ENCODE measurements around the gene RFC2. TPM values are rescaled to one million over a fixed set of nuclear protein-coding genes. Genes with fewer than 3 reads are reported as not detected.
A peak's percentile ranks its signal among the peaks of the same experiment; 100 is the strongest.

RFC2 gene
- total and polyA plus RNA-seq, 2 donors (not counting 1 experiment from before 2014, with no cell fraction given): 9.9 to 19.6 TPM

GRCh38 chr7:74185636-74186035 is 68.6 kb downstream of the RFC2 start:
- Histone ChIP-seq H3K79me2 (ENCODE audit: control insufficient read depth, insufficient read depth, low read length) (peaks cover 97% of the 10 kb centered on the region), H4K20me1 (ENCODE audit: control insufficient read depth, extremely low read depth, insufficient read depth, low read length) (peaks cover 6% of the 10 kb centered on the region), H3K27me3 (ENCODE audit: control insufficient read depth, insufficient read depth, low read length) (no peaks in the 10 kb centered on the region), H3K36me3 (ENCODE audit: control insufficient read depth, insufficient read depth, low read length) (peaks cover 9% of the 10 kb centered on the region), H2AFZ (ENCODE audit: low read length) (no peak overlapping the region), H3K27ac (ENCODE audit: insufficient read depth, low read length) (no peak overlapping the region), H3K9ac (ENCODE audit: insufficient read depth, low read length) (no peak overlapping the region), H3K4me3 (replicated peaks in 1 of 4; ENCODE audit: control extremely low read depth in 1 of 4, insufficient read depth in 1 of 4, low read depth in 3 of 4, low read length in 4 of 4) (no peak overlapping the region), H3K4me1 (ENCODE audit: control insufficient read depth, extremely low read depth, insufficient read depth, low read length) (peaks cover 11% of the 10 kb centered on the region), H3K9me3 (ENCODE audit: control insufficient read depth, insufficient read depth, low read depth, low read length) (no peaks in the 10 kb centered on the region), H3K4me2 (ENCODE audit: extremely low read depth, insufficient read depth, low read length) (peak overlapping the region; percentile 26)
- TF ChIP-seq EZH2 (IDR thresholded peaks at IDR 0.05; ENCODE audit: low read length, missing control alignments): no peak
- no peak for TF ChIP-seq CTCF (conservative IDR thresholded peaks at IDR 0.05 in 1 of 2, IDR thresholded peaks at IDR 0.05 in 1 of 2; ENCODE audit: low read depth in 1 of 2, low read length in 2 of 2)
- no peak for DNase-seq (ENCODE audit: low read depth in 2 of 2)

- no peak for TF ChIP-seq CTCF (conservative IDR thresholded peaks at IDR 0.05 in 1 of 2, IDR thresholded peaks at IDR 0.05 in 1 of 2; ENCODE audit: low read depth in 1 of 2, low read length in 2 of 2)
- TF ChIP-seq EZH2 (IDR thresholded peaks at IDR 0.05; ENCODE audit: low read length, missing control alignments): no peak
- H3K9me3 ChIP-seq (ENCODE audit: control insufficient read depth, insufficient read depth, low read depth, low read length): no peaks in the 10 kb centered on the region
- no peak overlapping the region for H2AFZ ChIP-seq (ENCODE audit: low read length)
- H3K36me3 ChIP-seq (ENCODE audit: control insufficient read depth, insufficient read depth, low read length): peaks cover 3% of the 10 kb centered on the region
- peaks cover 99% of the 10 kb centered on the region for H3K79me2 ChIP-seq (ENCODE audit: control insufficient read depth, insufficient read depth, low read length)
- H3K9ac ChIP-seq (ENCODE audit: insufficient read depth, low read length): no peak overlapping the region
- H3K4me3 ChIP-seq (replicated peaks in 1 of 4; ENCODE audit: control extremely low read depth in 1 of 4, insufficient read depth in 1 of 4, low read depth in 3 of 4, low read length in 4 of 4): no peak overlapping the region
- H4K20me1 ChIP-seq (ENCODE audit: control insufficient read depth, extremely low read depth, insufficient read depth, low read length): peaks cover 6% of the 10 kb centered on the region
- no peak overlapping the region for H3K4me2 ChIP-seq (ENCODE audit: extremely low read depth, insufficient read depth, low read length)
- no peak for DNase-seq (ENCODE audit: low read depth in 2 of 2)
- H3K27me3 ChIP-seq (ENCODE audit: control insufficient read depth, insufficient read depth, low read length): no peaks in the 10 kb centered on the region
- no peak overlapping the region for H3K27ac ChIP-seq (ENCODE audit: insufficient read depth, low read length)
- H3K4me1 ChIP-seq (ENCODE audit: control insufficient read depth, extremely low read depth, insufficient read depth, low read length): peaks cover 13% of the 10 kb centered on the region
Measured at GRCh38 chr7:74185016-74185415, 69.2 kb downstream of the RFC2 start.

- Histone ChIP-seq H2AFZ (ENCODE audit: low read length) (no peak overlapping the region), H3K4me1 (ENCODE audit: control insufficient read depth, extremely low read depth, insufficient read depth, low read length) (peaks cover 13% of the 10 kb centered on the region), H3K27ac (ENCODE audit: insufficient read depth, low read length) (no peak overlapping the region), H3K27me3 (ENCODE audit: control insufficient read depth, insufficient read depth, low read length) (no peaks in the 10 kb centered on the region), H3K79me2 (ENCODE audit: control insufficient read depth, insufficient read depth, low read length) (peaks cover 100% of the 10 kb centered on the region), H3K9me3 (ENCODE audit: control insufficient read depth, insufficient read depth, low read depth, low read length) (no peaks in the 10 kb centered on the region), H3K36me3 (ENCODE audit: control insufficient read depth, insufficient read depth, low read length) (peaks cover 1% of the 10 kb centered on the region), H3K9ac (ENCODE audit: insufficient read depth, low read length) (no peak overlapping the region), H4K20me1 (ENCODE audit: control insufficient read depth, extremely low read depth, insufficient read depth, low read length) (peaks cover 6% of the 10 kb centered on the region), H3K4me3 (replicated peaks in 1 of 4; ENCODE audit: control extremely low read depth in 1 of 4, insufficient read depth in 1 of 4, low read depth in 3 of 4, low read length in 4 of 4) (no peak overlapping the region), H3K4me2 (ENCODE audit: extremely low read depth, insufficient read depth, low read length) (no peak overlapping the region)
- DNase-seq (ENCODE audit: low read depth in 2 of 2): no peak
- TF ChIP-seq CTCF (conservative IDR thresholded peaks at IDR 0.05 in 1 of 2, IDR thresholded peaks at IDR 0.05 in 1 of 2; ENCODE audit: low read depth in 1 of 2, low read length in 2 of 2) (peak in 1 of 2 donors; percentile 30), EZH2 (IDR thresholded peaks at IDR 0.05; ENCODE audit: low read length, missing control alignments) (no peak)
Measured at GRCh38 chr7:74183653-74184450, 70.3 kb downstream of the RFC2 start.
